H9 (cell line): Measurements from ENCODE around the gene SPAG7. TPM values are rescaled to one million over a fixed set of nuclear protein-coding genes. Genes with fewer than 3 reads are reported as not detected.

Experiments
- DNase-seq: peaks from one replicate; pipeline ENCODE4 v3.0.0-alpha.2; 2017
- H2AFZ ChIP-seq: one replicate; pipeline ENCODE4 v1.6.1; 2013; ENCODE audit warnings: mild to moderate bottlenecking, low read length, control low read depth, moderate library complexity
- H2AK5ac ChIP-seq: 2 replicates; pipeline ENCODE4 v1.6.1; 2013; ENCODE audit warnings: low read length, control low read depth, mixed read lengths; ENCODE audit not compliant: insufficient read length
- H2BK120ac ChIP-seq: one replicate; pipeline ENCODE4 v1.6.1; 2013; ENCODE audit warnings: low read depth, mild to moderate bottlenecking, low read length, control low read depth, inconsistent platforms; ENCODE audit not compliant: poor library complexity, severe bottlenecking
- H2BK12ac ChIP-seq: 2 replicates; pipeline ENCODE4 v1.6.1; 2013; ENCODE audit warnings: low read length, control low read depth, mixed read lengths, low read depth; ENCODE audit not compliant: insufficient read length
- H2BK15ac ChIP-seq: 2 replicates; pipeline ENCODE4 v1.6.1; 2013; ENCODE audit warnings: low read depth, low read length, control low read depth
- H2BK20ac ChIP-seq: one replicate; pipeline ENCODE4 v1.6.1; 2013; ENCODE audit warnings: low read depth, mild to moderate bottlenecking, low read length, control low read depth, inconsistent platforms; ENCODE audit not compliant: poor library complexity, severe bottlenecking
- H2BK5ac ChIP-seq: 2 replicates; pipeline ENCODE4 v1.6.1; 2013; ENCODE audit warnings: low read length, control low read depth, mixed read lengths; ENCODE audit not compliant: insufficient read length
- H3K14ac ChIP-seq: 2 replicates; pipeline ENCODE4 v1.6.1; 2013; ENCODE audit warnings: low read length, control low read depth; ENCODE audit not compliant: insufficient read depth
- H3K18ac ChIP-seq: 2 replicates; pipeline ENCODE4 v1.6.1; 2013; ENCODE audit warnings: low read depth, mild to moderate bottlenecking, mixed read lengths, low read length, control low read depth; ENCODE audit not compliant: insufficient read length
- H3K23ac ChIP-seq: 2 replicates; pipeline ENCODE4 v1.6.1; 2013; ENCODE audit warnings: low read length, control low read depth, mixed read lengths, low read depth; ENCODE audit not compliant: insufficient read length
- H3K23me2 ChIP-seq: 2 replicates; pipeline ENCODE4 v1.6.1; 2013; ENCODE audit warnings: low read depth, mild to moderate bottlenecking, mixed read lengths, low read length, control low read depth; ENCODE audit not compliant: insufficient read length, poor library complexity, severe bottlenecking
- H3K27ac ChIP-seq: 2 replicates; pipeline ENCODE4 v1.5.1; 2013; ENCODE audit warnings: low read length, control low read depth, mixed read lengths, low read depth; ENCODE audit not compliant: insufficient read length
- H3K27me3 ChIP-seq: 2 replicates; pipeline ENCODE4 v1.6.1; 2013; ENCODE audit warnings: low read length, control low read depth, inconsistent platforms; ENCODE audit not compliant: insufficient read depth
- H3K4ac ChIP-seq: 2 replicates; pipeline ENCODE4 v1.6.1; 2013; ENCODE audit warnings: low read depth, mild to moderate bottlenecking, control low read depth, inconsistent platforms, low read length, moderate library complexity
- H3K4me1 ChIP-seq: 2 replicates; pipeline ENCODE4 v1.6.1; 2013; ENCODE audit warnings: low read length, control low read depth, inconsistent platforms; ENCODE audit not compliant: insufficient read depth
- H3K4me2 ChIP-seq: 2 replicates; pipeline ENCODE4 v1.6.1; 2013; ENCODE audit warnings: low read length, control low read depth, mixed read lengths; ENCODE audit not compliant: insufficient read length, insufficient read depth
- H3K56ac ChIP-seq: 2 replicates; pipeline ENCODE4 v1.6.1; 2013; ENCODE audit warnings: low read depth, mild to moderate bottlenecking, mixed read lengths, low read length, control low read depth; ENCODE audit not compliant: insufficient read length
- H3K79me1 ChIP-seq: 2 replicates; pipeline ENCODE4 v1.6.1; 2013; ENCODE audit warnings: low read depth, mild to moderate bottlenecking, moderate library complexity, low read length, control low read depth, inconsistent platforms; ENCODE audit not compliant: insufficient read depth, poor library complexity, severe bottlenecking
- H3K79me2 ChIP-seq: 2 replicates; pipeline ENCODE4 v1.6.1; 2013; ENCODE audit warnings: low read length, control low read depth, inconsistent platforms; ENCODE audit not compliant: insufficient read depth
- H3K9ac ChIP-seq: 2 replicates; pipeline ENCODE4 v1.6.1; 2013; ENCODE audit warnings: low read length, control low read depth, mixed read lengths; ENCODE audit not compliant: insufficient read length; ENCODE audit errors: extremely low read depth
- H3K9me3 ChIP-seq: one replicate; pipeline ENCODE4 v1.6.1; 2013; ENCODE audit warnings: low read depth, low read length, inconsistent platforms; ENCODE audit not compliant: control insufficient read depth
- H3T11ph ChIP-seq: one replicate; pipeline ENCODE4 v1.6.1; 2013; ENCODE audit warnings: mild to moderate bottlenecking, low read length, control low read depth, inconsistent platforms
- H4K20me1 ChIP-seq: one replicate; pipeline ENCODE4 v1.6.1; 2013; ENCODE audit not compliant: control insufficient read depth, insufficient read length, insufficient read depth
- H4K5ac ChIP-seq: 2 replicates; pipeline ENCODE4 v1.6.1; 2013; ENCODE audit warnings: low read depth, mild to moderate bottlenecking, mixed read lengths, low read length, control low read depth; ENCODE audit not compliant: insufficient read length
- H4K8ac ChIP-seq: replicated peaks from 2 replicates; pipeline ENCODE4 v1.6.1; 2013; ENCODE audit warnings: low read length, control low read depth, mixed read lengths, low read depth; ENCODE audit not compliant: insufficient read length
- H4K91ac ChIP-seq: 2 replicates; pipeline ENCODE4 v1.6.1; 2013; ENCODE audit warnings: low read depth, mild to moderate bottlenecking, moderate library complexity, mixed read lengths, low read length, control low read depth; ENCODE audit not compliant: insufficient read length
- H3K27ac Mint-ChIP-seq, 3 experiments: 2 replicates in 2 of 3; 3 replicates in 1 of 3; pipeline ENCODE4 v1.8.0; 2020 to 2021; ENCODE audit warnings: mixed read lengths in 3 of 3, mild to moderate bottlenecking in 1 of 3, moderate library complexity in 1 of 3
- H3K27me3 Mint-ChIP-seq: 2 replicates; pipeline ENCODE4 v1.8.0; 2021; ENCODE audit warnings: low read depth, mild to moderate bottlenecking, moderate library complexity, mixed read lengths
- H3K36me3 Mint-ChIP-seq, 3 experiments: 2 replicates in 2 of 3; 3 replicates in 1 of 3; pipeline ENCODE4 v1.8.0; 2020 to 2021; ENCODE audit warnings: low read depth in 3 of 3, mixed read lengths in 3 of 3; ENCODE audit not compliant: insufficient read depth in 1 of 3
- H3K4me1 Mint-ChIP-seq, 2 experiments: 2 replicates each; pipeline ENCODE4 v1.8.0; 2020; ENCODE audit warnings: mixed read lengths in 2 of 2
- H3K4me3 Mint-ChIP-seq, 2 experiments: 2 replicates in 1 of 2; 3 replicates in 1 of 2; pipeline ENCODE4 v1.8.0; 2020 to 2021; ENCODE audit warnings: mild to moderate bottlenecking in 2 of 2, mixed read lengths in 2 of 2, moderate library complexity in 1 of 2
- H3K9me3 Mint-ChIP-seq, 2 experiments: 2 replicates in 1 of 2; 3 replicates in 1 of 2; pipeline ENCODE4 v1.8.0; 2020; ENCODE audit warnings: mild to moderate bottlenecking in 2 of 2, mixed read lengths in 2 of 2, moderate library complexity in 1 of 2
- WGBS: extraction: QIAGEN DNeasy Blood & Tissue Kit; methylation state at CpG from one replicate; pipeline ENCODE4 v1.1.7; 2013; ENCODE audit warnings: missing lambda C conversion rate, low lambda C conversion rate, mixed read lengths; ENCODE audit not compliant: insufficient read length; ENCODE audit errors: extremely low coverage; 5-methylcytosine and 5-hydroxymethylcytosine counted together
- total RNA-seq: library from RNA; stranded (reverse); gene quantifications from 2 replicates; pipeline ENCODE4 v1.2.1, GENCODE V29; 2021
- TF ChIP-seq, protein P1 (sequence below): fragments of 200-600 bp; sonication (generic); conservative IDR thresholded peaks from 3 replicates; pipeline ENCODE4 v1.8.0; 2021; ENCODE audit warnings: antibody characterized with exemption, mild to moderate bottlenecking

SPAG7 gene
- total RNA-seq, 1 experiment from 2014 or later, result 102 TPM

GRCh38 chr17:4972322-4972721 lies 4.7 kb upstream of the SPAG7 start:
- Histone ChIP-seq H3K4ac (no peak overlapping the region), H3K27ac (no peak overlapping the region), H2BK15ac (no peak overlapping the region), H3K9me3 (no peaks in the 10 kb centered on the region), H2BK20ac (no peak overlapping the region), H3T11ph (no peak overlapping the region), H3K4me2 (peak overlapping the region; percentile 4), H3K56ac (no peak overlapping the region), H4K20me1 (no peaks in the 10 kb centered on the region), H3K23ac (no peak overlapping the region), H4K8ac (no peak overlapping the region), H3K18ac (no peak overlapping the region), H2BK120ac (no peak overlapping the region), H2AK5ac (no peak overlapping the region), H3K4me1 (peaks cover 10% of the 10 kb centered on the region; the same call in 1 of the 2 replicates), H3K27me3 (peaks cover 12% of the 10 kb centered on the region; the same call in 1 of the 2 replicates), H3K79me2 (peaks cover 2% of the 10 kb centered on the region; the same call in 1 of the 2 replicates), H4K5ac (no peak overlapping the region), H3K9ac (no peak overlapping the region), H3K23me2 (peaks cover 15% of the 10 kb centered on the region), H3K79me1 (no peaks in the 10 kb centered on the region), H4K91ac (no peak overlapping the region), H3K14ac (peak overlapping the region; percentile 2; the same call in 1 of the 2 replicates), H2BK12ac (no peak overlapping the region), H2BK5ac (no peak overlapping the region), H2AFZ (no peak overlapping the region)
- no CpG with 5 or more reads among the region's 12 CpGs for WGBS
- Mint-ChIP-seq H3K27ac (peak overlapping the region; percentile 83 to 98 (median 88); a peak in 6 of 7 replicates), H3K4me3 (peak overlapping the region in 1 of 2 experiments; percentile 73; a peak in 4 of 5 replicates), H3K4me1 (peaks cover 31% of the 10 kb centered on the region in 2 experiments), H3K36me3 (peaks cover 20 to 42% (median 24%) of the 10 kb centered on the region in 3 experiments), H3K27me3 (peaks cover 43% of the 10 kb centered on the region), H3K9me3 (no peaks in the 10 kb centered on the region)
- no peak for DNase-seq
- TF ChIP-seq, protein P1, sequence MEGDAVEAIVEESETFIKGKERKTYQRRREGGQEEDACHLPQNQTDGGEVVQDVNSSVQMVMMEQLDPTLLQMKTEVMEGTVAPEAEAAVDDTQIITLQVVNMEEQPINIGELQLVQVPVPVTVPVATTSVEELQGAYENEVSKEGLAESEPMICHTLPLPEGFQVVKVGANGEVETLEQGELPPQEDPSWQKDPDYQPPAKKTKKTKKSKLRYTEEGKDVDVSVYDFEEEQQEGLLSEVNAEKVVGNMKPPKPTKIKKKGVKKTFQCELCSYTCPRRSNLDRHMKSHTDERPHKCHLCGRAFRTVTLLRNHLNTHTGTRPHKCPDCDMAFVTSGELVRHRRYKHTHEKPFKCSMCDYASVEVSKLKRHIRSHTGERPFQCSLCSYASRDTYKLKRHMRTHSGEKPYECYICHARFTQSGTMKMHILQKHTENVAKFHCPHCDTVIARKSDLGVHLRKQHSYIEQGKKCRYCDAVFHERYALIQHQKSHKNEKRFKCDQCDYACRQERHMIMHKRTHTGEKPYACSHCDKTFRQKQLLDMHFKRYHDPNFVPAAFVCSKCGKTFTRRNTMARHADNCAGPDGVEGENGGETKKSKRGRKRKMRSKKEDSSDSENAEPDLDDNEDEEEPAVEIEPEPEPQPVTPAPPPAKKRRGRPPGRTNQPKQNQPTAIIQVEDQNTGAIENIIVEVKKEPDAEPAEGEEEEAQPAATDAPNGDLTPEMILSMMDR, result no peak
